HepG2 (cell line): ENCODE measurements around the gene OSM. TPM values are rescaled to one million over a fixed set of nuclear protein-coding genes. Genes with fewer than 3 reads are reported as not detected.

Experiments
- ATAC-seq: fragments of 200-7000 bp; cut with Tn5 transposase; 3 replicates; pipeline ENCODE4 v1.9.1; 2020; ENCODE audit warnings: mild to moderate bottlenecking, moderate library complexity
- Bru-seq: library from RNA; stranded (reverse); fragments of 400-500 nt; gene quantifications from one replicate; lab custom pipeline; 2021; lab: Mats Ljungman, UMichigan
- BruChase-seq, 2 experiments: library from RNA; stranded (reverse); fragments of 400-500 nt; gene quantifications; one replicate each; lab custom pipeline; 2021; lab: Mats Ljungman, UMichigan
- BruUV-seq: library from RNA; stranded (reverse); fragments of 400-500 nt; replicated peaks from 2 replicates; lab custom pipeline; 2021; lab: Mats Ljungman, UMichigan
- CTCF ChIA-PET: fragments of 300-600 bp; formaldehyde crosslinking; extraction: SDS; loops from one replicate; lab custom pipeline; 2021; ENCODE audit warnings: low total read pairs, inconsistent platforms, low intra/inter-chr PET ratio; lab: Yijun Ruan, JAX
- POLR2A ChIA-PET: fragments of 350-600 bp; sonication (Branson Sonifier 250); formaldehyde crosslinking; loops from one replicate; lab custom pipeline; 2020; ENCODE audit warnings: antibody characterized with exemption, inconsistent platforms; lab: Yijun Ruan, JAX
- DNase-seq: peaks from one replicate; pipeline ENCODE4 v3.0.0-alpha.2; 2015; ENCODE audit warnings: low spot score
- FAIRE-seq: peaks from 3 replicates; lab custom pipeline; 2011; peaks lifted over from hg19 to GRCh38; lab: Jason Lieb, UNC
- H2AFZ ChIP-seq: one replicate; pipeline ENCODE4 v1.6.1; 2011; ENCODE audit warnings: low read length, inconsistent platforms
- H3K27ac ChIP-seq: fragments of 300-600 bp; 3 replicates; pipeline ENCODE4 v1.8.0; 2011; ENCODE audit warnings: mixed run types, mild to moderate bottlenecking, mixed read lengths, low read length, inconsistent platforms; ENCODE audit not compliant: insufficient read depth; ENCODE audit errors: extremely low read length
- H3K27me3 ChIP-seq, 2 experiments: fragments of 200-600 bp in 1 of 2; 2 replicates in 1 of 2; 3 replicates in 1 of 2; pipeline versions ENCODE4 v1.6.0 to v1.8.0; 2011; ENCODE audit warnings: low read length in 2 of 2, mild to moderate bottlenecking in 2 of 2, moderate library complexity in 2 of 2, inconsistent platforms in 1 of 2; ENCODE audit not compliant: insufficient read depth in 2 of 2, control insufficient read depth in 1 of 2
- H3K36me3 ChIP-seq, 2 experiments: fragments of 200-600 bp in 1 of 2; replicated peaks in 1 of 2; 2 replicates in 1 of 2; 3 replicates in 1 of 2; pipeline versions ENCODE4 v1.5.1 to v1.8.0; 2011; ENCODE audit warnings: low read length in 2 of 2, inconsistent platforms in 1 of 2; ENCODE audit not compliant: insufficient read depth in 2 of 2, control insufficient read depth in 1 of 2
- H3K4me1 ChIP-seq: 2 replicates; pipeline ENCODE4 v1.5.1; 2012; ENCODE audit warnings: low read length, inconsistent platforms; ENCODE audit not compliant: insufficient read depth
- H3K4me2 ChIP-seq: 2 replicates; pipeline ENCODE4 v1.6.0; 2011; ENCODE audit warnings: low read depth, low read length, inconsistent platforms
- H3K4me3 ChIP-seq, 3 experiments: fragments of 200-600 bp in 1 of 3; sonication (generic), shearing (Covaris generic) in 1 of 3; replicated peaks in 1 of 3; 2 replicates each; pipeline ENCODE4 v1.5.1; 2011 to 2016; ENCODE audit warnings: low read length in 3 of 3, inconsistent platforms in 2 of 3, low read depth in 2 of 3, mild to moderate bottlenecking in 2 of 3, control low read depth in 1 of 3, mixed read lengths in 1 of 3; ENCODE audit not compliant: insufficient read depth in 1 of 3
- H3K79me2 ChIP-seq: one replicate; pipeline ENCODE4 v1.6.1; 2011; ENCODE audit warnings: low read length, inconsistent platforms; ENCODE audit not compliant: insufficient read depth
- H3K9ac ChIP-seq: 2 replicates; pipeline ENCODE4 v1.6.0; 2011; ENCODE audit warnings: mild to moderate bottlenecking, low read depth, low read length, inconsistent platforms; ENCODE audit not compliant: insufficient read depth
- H3K9me3 ChIP-seq: 2 replicates; pipeline ENCODE4 v1.5.1; 2012; ENCODE audit warnings: mild to moderate bottlenecking, low read length
- H4K20me1 ChIP-seq: 2 replicates; pipeline ENCODE4 v1.6.0; 2011; ENCODE audit warnings: inconsistent platforms, mild to moderate bottlenecking, low read length, moderate library complexity; ENCODE audit not compliant: insufficient read depth
- HNRNPL ChIP-seq: fragments of 200-400 bp; formaldehyde crosslinking; IDR thresholded peaks from 2 replicates; pipeline ENCODE4 v1.6.1; 2017; ENCODE audit warnings: mild to moderate bottlenecking, low read depth, low read length
- ZFP36 ChIP-seq: fragments of 150-350 bp; IDR thresholded peaks from 2 replicates; pipeline ENCODE4 v1.6.1; 2018; ENCODE audit warnings: borderline replicate concordance, low read length, low read depth; ENCODE audit not compliant: partially characterized antibody
- ZFP62 ChIP-seq: sonication (generic); formaldehyde crosslinking; IDR thresholded peaks from 2 replicates; pipeline ENCODE4 v1.4.0; 2020; ENCODE audit warnings: missing genetic modification reagents
- ZNF724P ChIP-seq: sonication (generic); formaldehyde crosslinking; IDR thresholded peaks from 2 replicates; pipeline ENCODE4 v1.8.0; 2022; ENCODE audit warnings: missing genetic modification reagents, borderline replicate concordance
- ZSCAN22 ChIP-seq: sonication (generic); formaldehyde crosslinking; IDR thresholded peaks from 2 replicates; pipeline ENCODE4 v1.4.0; 2020; ENCODE audit warnings: mild to moderate bottlenecking, missing genetic modification reagents
- WGBS: methylation state at CpG from one replicate; pipeline ENCODE4 v1.1.6; 2017; ENCODE audit warnings: low lambda C conversion rate; 5-methylcytosine and 5-hydroxymethylcytosine counted together
- in situ Hi-C: cut with HindIII; loops from 2 replicates; pipeline ENCODE4 v1.10.0; 2017; ENCODE audit warnings: low pct_unique_long_range_greater_than_20kb; ENCODE audit not compliant: extremely low pct_ligation_motif_present
- intact Hi-C: fragments of 100-400 bp; cut with micrococcal nuclease; formaldehyde crosslinking; loops from one replicate; pipeline ENCODE4 v1.10.0; 2022; ENCODE audit not compliant: unreplicated experiment
- long read RNA-seq, 2 experiments: library from RNA in 1 of 2; library from polyadenylated mRNA in 1 of 2; stranded (forward) in 1 of 2; unstranded in 1 of 2; transcript quantifications; one replicate each; pipeline ENCODE4 v2.0.0, GENCODE V29; 2019 to 2022
- polyA minus RNA-seq, 3 experiments: library from RNA; depleted of rRNA, polyadenylated mRNA; stranded (reverse); fragments of >200 nt; gene quantifications; 2 replicates each; pipeline ENCODE4 v1.2.3, GENCODE V29; 2011; ENCODE audit warnings: low replicate concordance in 1 of 3
- polyA plus RNA-seq, 8 experiments: library from polyadenylated mRNA; depleted of rRNA in 3 of 8; stranded (reverse) in 7 of 8; unstranded in 1 of 8; fragments of >200 nt; fragmentation: Illumina TruSeq in 4 of 8; extraction: Trizol in 4 of 8; gene quantifications; 2 replicates each; pipeline versions ENCODE4 v1.2.1 to v1.2.3, GENCODE V29; 2011 to 2016; ENCODE audit warnings: low read depth in 4 of 8, missing spikeins in 1 of 8, mixed read lengths in 1 of 8; ENCODE audit not compliant: insufficient read depth in 1 of 8
- total RNA-seq, 5 experiments: library from RNA; depleted of rRNA; stranded (reverse); fragments of >200 nt; fragmentation: Illumina TruSeq; extraction: Trizol; gene quantifications; 2 replicates each; pipeline ENCODE4 v1.2.3, GENCODE V29; 2016; ENCODE audit warnings: low read depth in 1 of 5

Gene OSM
- total RNA-seq (2016; rRNA removed; fragmentation: Illumina TruSeq; extraction: Trizol): not detected in 2 replicates
- total RNA-seq (2016; cell fraction: cytosol; rRNA removed; fragmentation: Illumina TruSeq; extraction: Trizol; ENCODE audit: low read depth): not detected in 2 replicates
- total RNA-seq (2016; cell fraction: insoluble cytoplasmic fraction; rRNA removed; fragmentation: Illumina TruSeq; extraction: Trizol): not detected in 2 replicates
- not detected in 2 replicates for total RNA-seq (2016; cell fraction: membrane; rRNA removed; fragmentation: Illumina TruSeq; extraction: Trizol)
- not detected in 2 replicates for total RNA-seq (2016; cell fraction: nucleus; rRNA removed; fragmentation: Illumina TruSeq; extraction: Trizol)
- 0.07 TPM in 1 of 2 replicates, not detected in the other for polyA plus RNA-seq (2011; rRNA removed)
- 0.05 TPM in 1 of 2 replicates, not detected in the other for polyA plus RNA-seq (2011; cell fraction: cytosol; rRNA removed)
- not detected in 2 replicates for polyA plus RNA-seq (2011; cell fraction: nucleus; rRNA removed)
- 0.07 TPM in 1 of 2 replicates, not detected in the other for polyA plus RNA-seq (2012)
- not detected in 2 replicates for polyA plus RNA-seq (2016; cell fraction: cytosol; fragmentation: Illumina TruSeq; extraction: Trizol; ENCODE audit: low read depth)
- polyA plus RNA-seq (2016; cell fraction: insoluble cytoplasmic fraction; fragmentation: Illumina TruSeq; extraction: Trizol; ENCODE audit: low read depth): not detected in 2 replicates
- polyA plus RNA-seq (2016; cell fraction: membrane; fragmentation: Illumina TruSeq; extraction: Trizol; ENCODE audit: low read depth): not detected in 2 replicates
- not detected in 2 replicates for polyA plus RNA-seq (2016; cell fraction: nucleus; fragmentation: Illumina TruSeq; extraction: Trizol; ENCODE audit: insufficient read depth, low read depth)
- not detected in 2 replicates for polyA minus RNA-seq (2011; rRNA and poly(A)+ RNA removed; ENCODE audit: low replicate concordance)
- not detected in 2 replicates for polyA minus RNA-seq (2011; cell fraction: cytosol; rRNA and poly(A)+ RNA removed)
- not detected in 2 replicates for polyA minus RNA-seq (2011; cell fraction: nucleus; rRNA and poly(A)+ RNA removed)
- not detected for Bru-seq, nascent RNA
- not detected for BruChase-seq, experiment 1, labeled RNA remaining after a 6-hour chase
- BruChase-seq, experiment 2, labeled RNA remaining after a 2-hour chase: not detected
- long read RNA-seq, experiment 1: 0 reads
- long read RNA-seq, experiment 2: 0 reads

DNA sequence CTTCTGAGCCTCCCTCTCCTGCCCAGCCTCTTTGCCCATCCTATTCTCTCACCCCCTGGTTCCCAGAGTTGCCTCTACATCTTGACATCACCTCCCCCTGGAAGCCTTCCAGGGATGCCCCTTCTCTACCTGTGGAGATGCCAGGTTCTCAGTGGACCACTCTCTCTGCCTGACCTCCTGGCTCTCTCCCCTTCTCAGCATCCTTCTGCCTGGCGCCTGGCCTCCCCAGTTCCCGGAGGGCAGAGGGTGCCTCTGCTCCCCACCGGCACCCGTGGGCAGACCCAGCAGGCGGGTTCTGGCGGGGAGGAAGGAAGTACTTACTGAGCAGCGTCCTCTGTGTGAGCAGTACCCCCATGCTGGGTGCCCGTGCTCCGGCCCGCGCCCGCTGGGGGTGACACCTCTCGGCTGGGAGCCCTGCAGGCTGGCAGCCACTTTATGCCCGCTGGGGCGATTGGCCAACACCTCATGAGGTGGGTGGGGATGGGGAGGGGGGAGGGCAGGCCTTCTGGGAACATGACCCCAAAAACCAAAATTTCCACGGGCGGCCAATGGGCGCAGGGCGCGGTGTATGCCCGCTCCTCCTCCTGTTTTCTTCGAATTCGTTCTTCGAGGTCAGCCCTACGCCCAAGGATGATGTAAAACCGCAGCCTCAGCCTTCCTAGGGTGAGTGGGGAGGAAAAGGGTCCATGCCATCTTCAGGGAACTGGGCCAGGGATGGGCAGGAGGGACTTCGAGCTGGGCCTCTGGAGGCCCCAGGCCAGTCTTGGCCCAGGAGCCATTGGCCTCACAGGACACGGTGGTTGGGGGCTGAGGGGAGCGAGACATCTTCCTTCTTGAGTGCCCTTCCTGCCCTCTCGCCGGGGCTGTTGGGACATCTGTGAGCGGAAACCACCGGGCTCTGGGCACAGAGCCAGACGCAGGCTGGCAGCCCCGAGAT lies at the start of gene OSM:
Gene OSM, minus strand, starts transcription at position 407 of the 937 bp plus-strand sequence. Its CDS starts 52 bp downstream, at position 355.
- Histone ChIP-seq H3K4me2 (no peak within 1 kb of the TSS; the same call in 1 of the 2 replicates), H3K27me3 (peaks cover 10 to 37% of the 10 kb centered on the region in 2 experiments), H2AFZ (no peak within 1 kb of the TSS), H3K36me3 (no peaks in the 10 kb centered on the region), H3K9ac (no peak within 1 kb of the TSS), H3K79me2 (no peaks in the 10 kb centered on the region), H3K4me1 (peaks cover 15% of the 10 kb centered on the region), H3K9me3 (no peaks in the 10 kb centered on the region), H3K27ac (no peak within 1 kb of the TSS), H3K4me3 (no peak within 1 kb of the TSS), H4K20me1 (no peaks in the 10 kb centered on the region)
- intact Hi-C loops: no loop called here
- FAIRE-seq (no peak), DNase-seq (no peak), ATAC-seq (no peak)
- TF ChIP-seq ZFP36 (peak; percentile 59), ZFP62 (CRISPR knock-in tag) (no peak), ZNF724P (no peak), HNRNPL (0 out of 2 replicates have a peak, but pooled peaks have one; percentile 44), ZSCAN22 (no peak)
- in situ Hi-C loops: loop anchor here (10.0 kb wide), 1 partner anchor 218 kb away; no protein-coding TSS in a partner anchor
- CTCF ChIA-PET: no interaction called here
- 64% methylated on average over 21 of the region's 35 CpGs for WGBS
- POLR2A ChIA-PET: no interaction called here
- no TSS peak for BruUV-seq
